GM21447 (cell line): ENCODE results near the gene MDM4.
"Not testable (repeated sequence)": the region's sequence is repeated elsewhere in the genome, so short reads cannot be mapped to it uniquely, and the experiment has no call there.

Experiments
- ATAC-seq: cut with Tn5 transposase; IDR thresholded peaks from one replicate; pipeline ENCODE4 v1.9.1; 2021; ENCODE audit not compliant: unreplicated experiment

MDM4 gene, protein sequence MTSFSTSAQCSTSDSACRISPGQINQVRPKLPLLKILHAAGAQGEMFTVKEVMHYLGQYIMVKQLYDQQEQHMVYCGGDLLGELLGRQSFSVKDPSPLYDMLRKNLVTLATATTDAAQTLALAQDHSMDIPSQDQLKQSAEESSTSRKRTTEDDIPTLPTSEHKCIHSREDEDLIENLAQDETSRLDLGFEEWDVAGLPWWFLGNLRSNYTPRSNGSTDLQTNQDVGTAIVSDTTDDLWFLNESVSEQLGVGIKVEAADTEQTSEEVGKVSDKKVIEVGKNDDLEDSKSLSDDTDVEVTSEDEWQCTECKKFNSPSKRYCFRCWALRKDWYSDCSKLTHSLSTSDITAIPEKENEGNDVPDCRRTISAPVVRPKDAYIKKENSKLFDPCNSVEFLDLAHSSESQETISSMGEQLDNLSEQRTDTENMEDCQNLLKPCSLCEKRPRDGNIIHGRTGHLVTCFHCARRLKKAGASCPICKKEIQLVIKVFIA

DNA sequence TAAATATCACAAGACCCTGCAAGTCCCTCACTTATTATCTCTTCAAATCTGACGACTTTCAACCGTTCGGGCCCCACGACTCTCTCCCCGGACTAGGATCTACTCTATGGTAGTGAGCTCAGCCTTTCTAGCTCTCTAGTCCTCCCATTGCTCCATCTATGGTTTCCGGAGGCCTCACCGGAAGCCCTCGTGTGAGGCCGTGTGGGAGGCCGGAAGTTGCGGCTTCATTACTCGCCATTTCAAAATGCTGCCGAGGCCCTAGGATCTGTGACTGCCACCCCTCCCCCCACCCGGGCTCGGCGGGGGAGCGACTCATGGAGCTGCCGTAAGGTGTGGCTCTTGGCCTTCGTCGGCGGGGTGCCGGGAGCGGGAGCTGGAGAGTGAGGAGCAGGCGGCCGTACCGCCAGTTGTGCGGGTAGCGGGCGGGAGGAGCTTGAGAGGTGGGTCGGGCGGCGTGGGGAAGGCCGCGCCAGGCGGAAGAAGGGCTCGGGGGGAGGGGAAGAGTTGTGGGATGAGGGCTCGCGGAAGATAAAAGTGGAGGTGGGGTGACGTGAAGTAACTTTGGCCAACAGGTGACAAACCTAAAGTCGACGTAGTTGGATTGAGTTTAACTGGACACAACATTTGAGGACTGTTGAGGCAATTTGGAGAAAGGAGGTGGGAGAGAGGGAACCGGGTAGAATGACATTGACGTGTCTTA lies at the start of gene MDM4:
TSS of gene MDM4 (plus strand) at position 227 of the 700 bp plus-strand sequence. CDS start 9,113 bp downstream, outside the sequence.
- peak; percentile 72 for ATAC-seq

DNA sequence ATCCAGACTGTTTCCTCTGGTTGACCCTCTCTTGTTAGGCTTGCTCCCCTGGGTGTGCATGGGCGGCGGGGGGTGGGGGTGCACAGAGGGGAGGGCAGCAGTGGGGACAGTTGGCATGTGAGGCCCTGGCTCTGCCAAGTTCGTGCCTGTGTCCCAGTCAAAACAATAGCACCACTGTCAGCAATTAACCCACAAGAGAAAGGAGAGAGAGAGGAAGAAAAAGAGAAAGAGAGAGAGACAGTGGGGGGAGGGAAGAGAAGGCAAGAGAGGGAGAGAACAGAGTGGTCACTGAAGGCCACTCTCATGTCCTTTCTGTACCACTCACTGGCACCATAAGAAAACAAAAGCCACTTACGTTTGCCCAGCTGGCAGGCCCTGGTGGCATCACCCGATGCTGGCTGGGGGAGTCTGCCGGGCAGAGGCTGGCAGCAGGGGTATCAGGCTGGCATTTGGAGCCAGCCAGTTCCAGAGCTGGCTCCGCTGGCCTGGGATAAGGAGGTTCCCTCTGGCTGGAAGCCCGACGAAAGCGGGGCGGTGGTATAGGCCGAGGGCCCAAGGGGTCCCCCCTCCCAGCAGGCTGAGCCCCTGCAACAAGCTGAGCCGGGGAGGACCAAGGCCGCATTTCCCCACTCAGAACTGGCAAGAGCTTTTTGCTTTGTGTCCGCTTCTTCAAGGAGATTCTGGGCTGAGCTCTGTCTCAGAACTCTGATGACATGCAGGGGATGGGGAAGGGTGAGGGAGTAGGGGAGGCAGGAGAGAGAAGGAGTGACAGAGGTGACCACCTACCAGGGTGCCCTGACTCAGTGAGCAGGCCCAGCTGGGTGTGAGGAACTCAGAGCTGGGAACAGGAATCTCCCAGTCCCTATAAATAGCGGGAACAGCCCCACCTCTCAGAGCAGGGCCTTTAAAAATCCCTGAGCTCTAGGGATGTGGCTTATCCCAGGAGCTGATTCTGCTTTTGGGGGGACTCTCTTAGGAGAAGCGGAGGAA lies 49.5 kb upstream of the MDM4 start:
- no peak for ATAC-seq

DNA sequence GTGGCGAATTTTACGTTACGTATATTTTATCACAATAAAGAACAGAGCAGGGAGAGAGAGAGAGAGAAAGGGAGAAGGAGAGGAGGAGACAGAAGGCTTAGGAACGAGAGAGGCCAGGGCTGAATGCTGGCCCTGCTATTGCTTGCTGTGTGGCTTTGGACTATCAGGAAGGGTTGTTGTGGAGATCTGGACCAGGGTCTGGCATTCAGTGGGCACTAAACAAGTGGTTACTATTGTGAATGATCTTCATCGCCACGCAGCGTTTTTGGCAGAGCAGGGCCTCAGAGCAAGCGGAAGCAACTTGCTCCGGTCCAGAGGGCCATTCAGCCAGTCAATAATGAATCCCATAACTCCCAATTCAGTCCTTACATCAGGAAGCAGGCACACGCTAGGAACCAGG lies 48.0 kb upstream of the MDM4 start:
- no peak for ATAC-seq

DNA sequence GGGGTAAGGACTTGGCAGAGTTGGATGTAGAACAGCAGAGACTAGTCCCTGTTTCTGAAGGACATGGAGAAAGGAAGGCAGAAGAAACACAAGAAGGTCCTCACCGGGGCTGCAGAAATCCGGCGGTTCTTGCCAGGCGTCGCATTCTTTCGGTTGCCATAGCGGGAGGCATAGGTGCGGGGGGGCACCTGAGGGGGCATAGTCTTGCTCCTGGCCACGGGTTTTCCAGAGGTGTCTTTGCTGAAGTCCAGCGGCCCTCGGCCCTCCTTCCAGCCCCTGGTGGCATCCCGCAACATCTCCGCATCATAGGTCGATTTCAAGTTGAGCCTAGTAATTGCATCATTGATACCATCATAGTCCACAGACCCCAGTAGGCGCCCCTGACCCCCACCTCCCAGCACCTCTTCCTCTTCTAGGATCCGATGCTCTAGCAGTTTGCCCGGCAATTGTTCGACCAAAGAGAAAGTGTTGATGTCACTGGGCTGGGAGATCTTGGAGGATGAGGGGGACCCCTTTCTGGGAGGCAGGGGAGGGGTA lies 47.4 kb upstream of the MDM4 start:
- ATAC-seq = no peak

DNA sequence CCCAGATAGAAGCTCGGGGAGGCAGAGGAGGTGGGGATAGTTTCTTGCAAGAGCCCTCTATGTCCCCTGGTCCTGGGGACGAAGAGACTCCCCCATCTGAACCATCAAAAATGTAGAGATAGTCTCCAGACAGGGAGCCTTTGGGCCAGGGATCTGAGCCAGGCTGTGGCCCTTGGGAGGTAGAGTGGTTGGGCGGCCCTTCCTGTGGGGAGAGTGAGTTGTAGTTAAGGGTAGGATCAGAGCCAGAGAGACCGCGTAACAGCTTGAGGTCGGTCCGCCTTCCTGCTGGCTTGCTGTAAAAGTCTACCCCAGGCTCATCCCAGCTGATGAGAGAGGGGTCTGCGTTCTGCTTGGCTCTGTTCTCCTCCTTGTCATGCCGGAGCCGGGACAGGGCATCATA lies 46.9 kb upstream of the MDM4 start:
- no peak for ATAC-seq

DNA sequence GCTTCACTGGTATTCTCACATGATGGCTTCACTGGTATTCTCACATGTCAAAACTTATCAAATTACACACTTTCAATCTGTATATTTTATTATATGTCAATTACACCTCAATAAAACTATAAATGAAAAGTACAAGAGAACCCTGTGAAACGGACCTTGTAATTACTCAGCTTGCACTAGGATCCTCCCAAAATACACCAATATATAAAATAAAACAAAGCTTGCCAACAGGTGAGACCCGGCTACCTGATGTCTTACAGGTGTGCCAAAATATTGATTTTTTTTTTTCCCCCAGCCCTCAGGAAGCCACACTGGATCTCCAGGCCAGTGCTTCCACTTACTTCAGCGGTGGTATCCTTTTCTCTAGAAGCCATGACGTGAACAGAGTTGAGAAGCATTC lies 44.5 kb upstream of the MDM4 start:
- no peak for ATAC-seq

DNA sequence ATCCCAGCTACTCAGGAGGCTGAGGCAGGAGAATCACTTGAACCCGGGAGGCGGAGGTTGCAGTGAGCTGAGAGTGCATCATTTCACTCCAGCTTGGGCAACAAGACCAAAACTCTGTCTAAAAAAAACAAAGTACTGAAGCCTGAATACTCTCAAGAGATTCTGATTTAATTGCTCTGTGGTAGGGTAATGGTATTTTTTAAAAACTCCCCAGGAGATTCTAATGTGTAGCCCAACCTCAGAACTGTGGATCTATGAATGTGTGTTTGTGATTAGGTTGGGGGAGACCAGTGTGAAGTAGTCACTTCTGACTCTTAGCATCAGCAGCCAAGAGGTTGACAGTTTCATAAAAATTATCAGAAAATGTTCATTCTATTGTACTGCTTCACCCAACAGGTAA lies 43.5 kb upstream of the MDM4 start:
- ATAC-seq = no peak

DNA sequence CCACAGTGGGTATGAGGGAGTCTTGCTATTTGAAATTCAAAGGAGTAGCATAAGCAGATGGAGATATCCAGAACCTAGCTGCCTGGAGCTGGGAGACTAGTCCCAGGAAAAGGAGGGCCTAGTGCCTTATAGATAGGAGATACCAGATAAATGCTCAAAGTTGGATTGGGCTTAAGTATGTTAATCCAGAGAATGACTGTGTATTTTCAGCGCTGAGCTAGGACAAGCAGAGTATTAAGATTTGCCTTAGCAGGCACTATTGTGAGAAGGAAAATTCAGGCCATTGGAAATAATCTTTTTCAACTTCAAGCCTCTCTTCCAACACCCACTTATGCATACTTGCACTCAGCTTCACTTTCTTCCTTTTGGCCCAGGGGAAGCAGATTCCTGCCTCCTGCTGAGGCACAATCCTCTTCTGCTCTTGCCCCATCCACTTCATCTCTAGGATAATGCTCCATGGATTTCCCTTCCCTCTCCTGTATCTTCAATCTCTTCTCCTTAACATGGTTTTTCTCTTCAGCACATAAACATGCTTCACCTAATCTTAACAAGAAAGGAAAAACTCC lies 42.7 kb upstream of the MDM4 start:
- no peak for ATAC-seq

DNA sequence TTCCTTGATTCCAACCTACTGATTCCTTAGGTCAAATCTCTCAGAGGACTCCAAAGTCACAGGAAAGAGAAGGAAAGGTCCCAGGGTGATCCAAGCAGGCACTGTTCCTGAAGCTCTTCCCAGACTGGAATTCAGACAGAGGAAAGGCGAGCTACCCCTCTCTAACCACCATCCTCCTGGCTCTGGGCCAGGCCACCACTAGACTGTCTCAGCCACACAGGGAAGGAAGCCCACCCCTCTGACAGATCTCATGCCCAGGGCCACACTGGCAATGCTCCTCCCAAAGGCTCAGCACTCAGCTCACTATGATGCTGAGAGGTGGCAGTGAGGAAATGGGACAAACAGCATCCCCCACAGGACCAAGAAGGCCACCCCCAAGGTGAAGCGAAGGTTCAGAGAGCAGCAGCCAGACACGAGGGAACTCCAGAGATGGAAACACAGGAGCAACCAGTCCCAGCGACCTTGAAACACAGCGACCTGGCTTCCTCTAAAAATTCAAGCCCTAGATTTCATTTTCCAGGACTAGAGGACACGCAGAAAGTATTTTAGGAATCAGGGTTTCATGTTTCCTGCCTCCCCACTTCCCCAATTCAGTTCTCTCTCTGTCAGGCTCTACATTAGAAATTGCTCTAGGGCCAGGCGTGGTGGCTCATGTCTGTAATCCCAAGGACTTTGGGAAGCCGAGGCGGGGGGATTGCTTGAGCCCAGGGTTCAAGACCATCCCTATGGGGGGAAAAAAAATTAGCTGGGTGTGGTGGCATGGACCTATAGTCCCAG lies 40.4 kb upstream of the MDM4 start:
- ATAC-seq = no peak

DNA sequence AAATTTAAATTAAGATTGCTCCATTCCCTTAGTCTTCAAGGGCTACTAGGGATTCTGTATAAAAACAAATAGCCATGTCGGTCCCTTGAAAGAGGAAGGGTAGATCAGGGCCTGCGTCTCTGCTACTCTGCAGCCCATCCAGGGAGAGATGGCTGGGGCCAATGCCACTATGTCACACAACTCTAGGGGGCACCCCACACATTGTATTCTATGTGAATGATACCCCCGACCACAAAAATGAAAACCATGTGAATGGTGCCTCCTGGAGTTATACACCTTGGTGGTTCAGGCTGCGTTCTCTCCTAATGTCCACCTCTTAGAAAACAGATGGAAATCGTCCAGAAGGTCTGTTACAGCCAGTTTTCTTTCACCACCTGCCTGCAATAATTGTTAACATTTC lies 39.6 kb upstream of the MDM4 start:
- ATAC-seq = no peak

DNA sequence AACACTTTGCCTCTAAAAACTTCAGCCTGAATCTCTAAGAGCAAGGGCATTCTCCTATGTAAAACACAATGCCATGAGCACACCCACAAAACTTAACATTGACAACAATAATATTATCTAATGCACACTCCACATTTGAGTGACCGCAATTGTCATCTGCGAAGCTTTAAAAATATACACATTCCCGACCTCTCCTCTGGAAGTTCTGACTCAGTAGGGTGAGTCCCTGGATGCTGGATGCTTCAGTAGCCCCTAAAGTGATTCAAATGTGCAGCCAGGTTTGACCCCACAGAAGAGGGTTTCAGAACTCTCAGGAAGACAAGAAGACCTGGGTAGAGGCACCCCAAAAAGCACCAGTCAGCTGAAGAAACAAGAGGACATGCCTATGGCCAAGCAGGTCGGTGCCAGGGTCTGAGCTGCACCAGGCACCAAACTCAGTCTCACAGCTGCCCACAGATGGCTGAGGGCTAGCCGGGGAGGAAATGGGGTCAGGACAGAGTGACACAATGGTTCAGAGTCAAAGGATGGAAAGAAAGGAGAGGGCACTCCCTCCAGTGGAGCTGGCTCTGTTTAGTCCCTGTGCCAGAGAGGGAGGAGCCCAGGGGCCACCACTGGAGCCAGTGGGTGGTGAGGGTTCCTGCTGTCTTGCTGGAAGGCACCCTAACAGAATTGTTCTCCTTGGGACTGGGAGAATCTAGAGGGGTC lies 39.0 kb upstream of the MDM4 start:
- no peak for ATAC-seq

DNA sequence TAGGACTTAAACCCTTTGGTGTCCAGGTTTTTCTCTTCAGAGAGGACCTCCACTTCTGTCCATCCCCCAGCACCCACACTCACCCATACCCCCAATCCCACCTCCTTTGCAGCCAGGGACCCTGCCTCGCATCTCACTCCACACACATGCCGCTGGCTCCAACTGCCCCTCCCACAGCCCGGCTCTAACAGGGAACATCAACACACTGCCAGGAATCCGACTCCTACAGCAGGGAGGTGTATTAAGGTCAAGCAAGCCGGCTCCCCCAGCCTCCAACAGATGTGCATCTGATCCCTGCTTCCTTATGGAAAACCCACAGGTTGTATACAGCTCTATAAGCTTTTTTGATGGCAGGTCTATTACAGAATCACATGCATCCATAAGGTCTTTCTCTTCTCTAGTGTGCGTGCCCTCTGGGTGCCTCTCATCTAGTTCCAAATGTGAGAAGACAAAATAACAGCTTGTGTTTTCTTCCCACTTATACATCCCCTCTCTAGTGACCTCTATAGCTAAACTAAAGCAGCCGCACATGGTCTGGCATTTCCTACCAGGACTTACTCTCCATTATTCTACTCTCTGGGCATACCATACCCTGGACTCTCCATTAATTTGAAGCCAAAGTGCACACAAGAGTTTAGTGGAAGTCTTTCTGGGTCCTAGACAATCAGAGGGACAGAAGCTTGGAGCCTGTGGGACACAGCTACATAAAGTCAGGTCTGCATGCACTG lies 37.9 kb upstream of the MDM4 start:
- ATAC-seq = no peak

DNA sequence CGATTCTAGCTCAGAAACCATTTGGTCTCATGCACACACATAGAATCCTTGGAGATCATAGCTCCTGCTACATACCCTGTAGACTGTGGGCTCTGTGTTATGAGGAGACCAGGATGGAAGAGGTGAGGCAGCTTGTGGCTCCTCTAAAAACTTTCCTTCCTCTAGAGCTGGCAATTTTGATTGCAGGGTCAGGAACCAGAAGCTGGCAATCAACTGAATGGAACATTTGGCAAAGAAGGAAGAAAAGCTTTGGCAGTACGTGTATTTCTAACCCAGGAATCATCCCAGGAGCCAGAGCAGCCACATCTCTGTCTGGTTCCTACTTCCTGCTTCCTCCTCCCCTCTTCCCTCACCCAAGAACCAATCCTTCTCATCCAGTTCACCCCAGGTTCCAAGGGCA lies 37.3 kb upstream of the MDM4 start:
- no peak for ATAC-seq

DNA sequence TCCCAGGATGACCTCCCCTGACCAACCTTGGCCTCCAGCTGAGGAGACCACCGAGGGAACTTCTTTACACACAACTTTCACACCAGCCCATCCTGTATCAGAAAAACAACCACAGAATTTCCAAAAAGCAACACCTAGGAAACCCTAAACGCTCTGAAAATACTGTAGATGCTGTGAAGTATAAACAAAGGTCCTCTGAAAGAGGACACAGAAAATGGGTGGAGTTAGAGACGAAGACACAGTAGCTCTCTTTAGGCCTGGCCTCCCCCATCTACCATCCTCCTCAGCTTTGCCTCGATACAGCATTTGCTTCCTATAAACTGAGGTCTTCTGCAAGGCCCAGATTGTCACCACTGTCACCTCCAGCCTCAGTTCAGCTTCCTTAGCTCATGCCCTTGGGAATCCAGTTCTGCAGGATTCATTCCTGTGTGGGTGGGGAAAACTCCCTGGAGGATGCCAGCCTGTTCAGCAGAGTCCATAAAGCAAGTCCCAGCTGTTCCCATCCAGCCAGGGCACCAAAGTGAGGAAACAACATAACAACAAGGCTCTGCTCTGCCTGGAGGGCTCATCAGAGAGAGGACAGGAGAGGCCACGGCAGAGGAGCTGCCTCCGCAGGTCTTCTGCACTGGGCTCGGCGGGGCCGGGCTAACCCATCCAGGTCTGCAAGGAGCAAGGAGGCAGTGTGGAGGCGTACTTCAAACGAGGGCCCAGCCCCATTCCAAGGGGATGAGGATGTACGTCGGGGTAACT lies 36.6 kb upstream of the MDM4 start:
- no peak for ATAC-seq

DNA sequence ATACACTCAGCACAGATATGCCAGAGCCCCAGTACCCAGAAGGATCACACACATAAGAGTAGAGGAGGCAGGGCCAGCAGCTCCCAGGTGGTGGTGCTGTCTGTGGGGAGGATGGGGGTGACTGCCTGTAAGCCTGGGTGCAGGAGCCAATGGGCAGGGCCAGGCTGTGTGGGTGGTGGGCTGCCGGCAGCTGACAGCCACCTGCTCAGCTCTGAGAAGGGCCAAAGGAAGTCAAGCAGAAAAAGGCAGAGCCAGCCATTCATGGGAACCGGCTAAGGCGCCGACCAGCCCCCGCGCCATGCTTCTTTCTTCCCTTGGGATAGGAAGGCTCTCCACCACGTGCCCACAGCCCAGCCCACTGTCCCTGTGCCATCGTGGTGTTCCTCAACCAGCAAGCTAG lies 35.7 kb upstream of the MDM4 start:
- ATAC-seq = peak; percentile 57

DNA sequence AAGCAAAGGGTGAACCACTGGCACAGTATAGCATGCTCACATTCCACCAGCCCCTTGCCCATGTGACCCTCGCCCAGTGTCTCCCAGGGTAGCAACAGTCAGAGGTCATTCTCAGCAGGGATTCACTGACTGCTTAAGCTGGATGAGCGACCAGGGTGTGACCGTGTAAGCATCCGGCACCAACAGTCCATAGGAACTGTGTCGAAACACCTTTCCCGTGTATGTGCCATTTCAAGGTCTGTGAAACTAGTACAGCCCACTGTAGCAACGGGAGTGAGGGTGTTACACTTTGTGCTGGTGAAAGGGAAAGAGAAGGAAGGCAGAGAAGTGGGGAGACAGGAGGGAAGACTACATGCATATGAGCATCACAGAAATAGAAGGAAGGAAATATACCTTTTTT lies 32.4 kb upstream of the MDM4 start:
- ATAC-seq = no peak

DNA sequence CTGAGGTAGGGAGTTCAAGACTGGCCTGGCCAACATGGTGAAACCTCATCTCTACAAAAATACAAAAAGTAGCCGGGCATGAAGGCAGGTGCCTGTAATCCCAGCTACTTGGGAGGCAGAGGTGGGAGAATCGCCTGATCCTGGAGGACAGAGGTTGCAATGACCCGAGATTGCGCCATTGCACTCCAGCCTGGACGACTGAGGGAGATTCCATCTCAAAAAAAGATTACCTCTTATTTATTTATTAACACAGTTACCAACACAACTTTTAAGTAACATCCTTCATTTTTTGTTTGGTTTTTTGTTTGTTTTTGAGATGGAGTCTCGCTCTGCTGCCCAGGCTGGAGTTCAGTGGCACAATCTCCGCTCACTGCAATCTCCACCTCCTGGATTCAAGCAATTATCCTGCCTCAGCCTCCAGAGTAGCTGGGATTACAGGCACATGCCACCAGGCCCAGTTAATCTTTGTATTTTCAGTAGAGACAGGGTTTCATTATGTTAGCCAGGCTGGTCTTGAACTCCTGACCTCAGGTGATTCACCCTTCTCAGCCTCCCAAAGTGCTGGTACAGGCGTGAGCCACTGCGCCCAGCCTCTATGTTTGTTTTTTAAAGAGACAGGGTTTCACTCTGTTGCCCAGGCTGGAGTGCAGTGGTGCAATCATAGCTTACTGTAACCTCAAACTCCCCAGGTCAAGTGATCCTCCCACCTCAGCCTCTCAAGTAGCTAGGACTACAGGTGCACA lies 29.5 kb upstream of the MDM4 start:
- not testable (repeated sequence) for ATAC-seq
